Common myeloid progenitor, CD34-positive (primary cell): Measurements from ENCODE around the gene ZNF385B.

Experiments
- CTCF ChIA-PET: fragments of 350-600 bp; sonication (Branson Sonifier 250); formaldehyde crosslinking; loops from one replicate; lab custom pipeline; 2021; ENCODE audit warnings: antibody characterized with exemption; lab: Charles Lee
- POLR2A ChIA-PET: fragments of 350-600 bp; sonication (Branson Sonifier 250); formaldehyde crosslinking; loops from one replicate; lab custom pipeline; 2021; ENCODE audit warnings: antibody characterized with exemption; lab: Charles Lee
- DNase-seq, 3 donors: peaks; one replicate each; pipeline versions ENCODE4 v3.0.0 to v3.0.0-alpha.2; 2013
- H3K27ac ChIP-seq, 2 experiments: 1 replicate in 1 of 2; 2 replicates in 1 of 2; pipeline ENCODE4 v1.7.0; 2013; ENCODE audit warnings: inconsistent platforms in 2 of 2, low read length in 2 of 2, mild to moderate bottlenecking in 2 of 2, low read depth in 1 of 2, moderate library complexity in 1 of 2; ENCODE audit not compliant: severe bottlenecking in 2 of 2, insufficient read depth in 1 of 2, poor library complexity in 1 of 2
- H3K27me3 ChIP-seq, 5 experiments: replicated peaks in 2 of 5; 1 replicate in 3 of 5; 2 replicates in 2 of 5; pipeline versions ENCODE4 v1.6.1 to v1.7.0; 2013; ENCODE audit warnings: low read length in 4 of 5, mild to moderate bottlenecking in 2 of 5, moderate library complexity in 2 of 5, inconsistent platforms in 1 of 5; ENCODE audit not compliant: insufficient read depth in 5 of 5, control insufficient read depth in 4 of 5
- H3K36me3 ChIP-seq, 4 experiments: 1 replicate in 2 of 4; 2 replicates in 2 of 4; pipeline versions ENCODE4 v1.6.1 to v1.7.0; 2013; ENCODE audit warnings: low read length in 3 of 4, control low read depth in 1 of 4, mild to moderate bottlenecking in 1 of 4; ENCODE audit not compliant: control insufficient read depth in 4 of 4, insufficient read depth in 4 of 4
- H3K4me1 ChIP-seq, 4 experiments: 1 replicate in 3 of 4; 2 replicates in 1 of 4; pipeline versions ENCODE4 v1.6.1 to v1.7.1; 2013; ENCODE audit warnings: low read length in 3 of 4, mild to moderate bottlenecking in 3 of 4, control low read depth in 1 of 4, inconsistent platforms in 1 of 4, moderate library complexity in 1 of 4; ENCODE audit not compliant: control insufficient read depth in 4 of 4, insufficient read depth in 4 of 4; ENCODE audit errors: control extremely low read depth in 1 of 4
- H3K4me3 ChIP-seq, 7 experiments: 1 replicate in 4 of 7; 2 replicates in 3 of 7; pipeline versions ENCODE4 v1.5.1 to v1.7.0; 2013; ENCODE audit warnings: mild to moderate bottlenecking in 7 of 7, low read length in 6 of 7, moderate library complexity in 6 of 7, inconsistent platforms in 2 of 7, low read depth in 2 of 7, control low read depth in 1 of 7; ENCODE audit not compliant: insufficient read depth in 4 of 7, control insufficient read depth in 1 of 7; ENCODE audit errors: extremely low read depth in 1 of 7
- H3K9me3 ChIP-seq, 5 experiments: 1 replicate in 4 of 5; 2 replicates in 1 of 5; pipeline versions ENCODE4 v1.6.1 to v1.7.1; 2013; ENCODE audit warnings: low read length in 4 of 5, mild to moderate bottlenecking in 2 of 5, inconsistent platforms in 1 of 5, low read depth in 1 of 5, moderate library complexity in 1 of 5; ENCODE audit not compliant: control insufficient read depth in 4 of 5, insufficient read depth in 2 of 5; ENCODE audit errors: control extremely low read depth in 1 of 5
- WGBS: methylation state at CpG from one replicate; pipeline ENCODE4 v1.1.5; 2013; ENCODE audit not compliant: insufficient coverage; 5-methylcytosine and 5-hydroxymethylcytosine counted together

Gene ZNF385B

GRCh38 chr2:179691235-179691634 is 170.2 kb downstream of the ZNF385B start:
- CTCF ChIA-PET = no interaction called here
- WGBS = no CpG with 5 or more reads among the region's 3 CpGs
- Histone ChIP-seq H3K36me3 (no peaks in the 10 kb centered on the region), H3K27me3 (no peaks in the 10 kb centered on the region), H3K4me1 (no peaks in the 10 kb centered on the region), H3K27ac (no peak overlapping the region), H3K4me3 (no peak overlapping the region), H3K9me3 (no peaks in the 10 kb centered on the region)
- POLR2A ChIA-PET = no interaction called here
- no peak for DNase-seq

DNA sequence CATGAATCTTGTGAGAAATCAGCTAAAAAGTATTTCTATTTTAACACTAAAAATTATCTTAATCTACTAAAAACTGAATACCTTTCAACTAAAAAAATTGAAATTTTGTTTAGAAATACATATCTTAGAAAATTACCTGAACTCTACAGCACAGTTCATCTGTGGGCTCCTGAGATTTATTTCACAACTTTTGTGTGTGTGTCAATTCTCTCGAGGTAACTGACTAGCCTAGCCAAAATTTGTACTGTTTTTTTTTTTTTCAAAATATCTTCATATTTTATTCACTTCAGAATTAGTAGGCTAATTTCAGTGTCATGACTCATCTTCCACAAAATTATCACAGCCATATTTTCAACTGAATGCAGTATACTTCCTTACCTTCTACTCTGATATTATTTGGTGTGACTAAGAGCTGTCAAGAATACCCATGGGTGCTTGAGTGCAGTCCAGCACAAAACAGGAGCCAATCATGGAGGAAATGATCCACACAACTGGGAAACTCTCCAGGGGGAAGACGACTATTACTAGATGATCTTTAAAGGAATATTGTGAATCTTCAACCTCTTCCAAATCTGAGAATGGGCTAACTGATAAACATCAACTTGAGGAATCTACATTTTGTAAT is 174.6 kb downstream of the ZNF385B start:
- DNase-seq = no peak
- CTCF ChIA-PET = no interaction called here

GRCh38 chr2:179686069-179686468 is 175.3 kb downstream of the ZNF385B start:
- H3K4me1 ChIP-seq = no peaks in the 10 kb centered on the region
- no peak overlapping the region for H3K4me3 ChIP-seq
- no peaks in the 10 kb centered on the region for H3K27me3 ChIP-seq
- no peak overlapping the region for H3K27ac ChIP-seq
- no peak for DNase-seq
- H3K36me3 ChIP-seq = no peaks in the 10 kb centered on the region
- WGBS = 100% methylated on average over 1 of the region's 2 CpGs
- H3K9me3 ChIP-seq = no peaks in the 10 kb centered on the region
- ChIA-PET POLR2A (no interaction called here), CTCF (no interaction called here)

More for the DNA sequence above, 174.6 kb downstream of the ZNF385B start:
- Histone ChIP-seq H3K4me3 (no peak overlapping the region), H3K9me3 (no peaks in the 10 kb centered on the region), H3K27me3 (no peaks in the 10 kb centered on the region), H3K36me3 (no peaks in the 10 kb centered on the region), H3K4me1 (no peaks in the 10 kb centered on the region), H3K27ac (no peak overlapping the region)
- POLR2A ChIA-PET = no interaction called here
- WGBS = 86% methylated on average over 2 of the region's 2 CpGs

GRCh38 chr2:179685146-179685545 is 176.3 kb downstream of the ZNF385B start:
- DNase-seq = no peak
- CTCF ChIA-PET = no interaction called here
- H3K4me3 ChIP-seq = no peak overlapping the region
- H3K27me3 ChIP-seq = no peaks in the 10 kb centered on the region
- no peaks in the 10 kb centered on the region for H3K36me3 ChIP-seq
- no peak overlapping the region for H3K27ac ChIP-seq
- no peaks in the 10 kb centered on the region for H3K4me1 ChIP-seq
- POLR2A ChIA-PET = no interaction called here
- no CpG with 5 or more reads among the region's 1 CpG for WGBS
- H3K9me3 ChIP-seq = no peaks in the 10 kb centered on the region

DNA sequence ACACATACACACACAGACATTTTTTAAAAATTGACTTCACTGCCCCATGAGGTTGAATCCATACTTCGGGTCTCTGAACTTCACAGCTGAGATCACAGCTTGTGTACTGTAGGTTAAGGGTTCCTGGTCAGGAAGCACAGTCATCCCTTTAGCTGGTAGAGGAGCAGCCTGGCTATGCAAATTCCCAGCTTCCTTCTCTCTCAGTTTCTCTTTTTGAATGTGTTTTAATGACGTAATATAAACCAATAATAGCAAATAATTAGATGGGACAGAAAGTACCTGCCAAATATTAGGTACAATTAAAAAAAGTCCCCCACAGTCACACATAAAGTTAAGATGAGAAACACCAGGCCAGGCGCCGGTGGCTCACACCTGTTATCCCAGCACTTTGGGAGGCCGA is 178.7 kb downstream of the ZNF385B start:
- Histone ChIP-seq H3K4me3 (no peak overlapping the region), H3K27me3 (no peaks in the 10 kb centered on the region), H3K36me3 (no peaks in the 10 kb centered on the region), H3K9me3 (no peaks in the 10 kb centered on the region), H3K27ac (no peak overlapping the region), H3K4me1 (no peaks in the 10 kb centered on the region)
- DNase-seq = no peak
- ChIA-PET POLR2A (no interaction called here), CTCF (no interaction called here)
- 100% methylated on average over 4 of the region's 5 CpGs for WGBS

DNA sequence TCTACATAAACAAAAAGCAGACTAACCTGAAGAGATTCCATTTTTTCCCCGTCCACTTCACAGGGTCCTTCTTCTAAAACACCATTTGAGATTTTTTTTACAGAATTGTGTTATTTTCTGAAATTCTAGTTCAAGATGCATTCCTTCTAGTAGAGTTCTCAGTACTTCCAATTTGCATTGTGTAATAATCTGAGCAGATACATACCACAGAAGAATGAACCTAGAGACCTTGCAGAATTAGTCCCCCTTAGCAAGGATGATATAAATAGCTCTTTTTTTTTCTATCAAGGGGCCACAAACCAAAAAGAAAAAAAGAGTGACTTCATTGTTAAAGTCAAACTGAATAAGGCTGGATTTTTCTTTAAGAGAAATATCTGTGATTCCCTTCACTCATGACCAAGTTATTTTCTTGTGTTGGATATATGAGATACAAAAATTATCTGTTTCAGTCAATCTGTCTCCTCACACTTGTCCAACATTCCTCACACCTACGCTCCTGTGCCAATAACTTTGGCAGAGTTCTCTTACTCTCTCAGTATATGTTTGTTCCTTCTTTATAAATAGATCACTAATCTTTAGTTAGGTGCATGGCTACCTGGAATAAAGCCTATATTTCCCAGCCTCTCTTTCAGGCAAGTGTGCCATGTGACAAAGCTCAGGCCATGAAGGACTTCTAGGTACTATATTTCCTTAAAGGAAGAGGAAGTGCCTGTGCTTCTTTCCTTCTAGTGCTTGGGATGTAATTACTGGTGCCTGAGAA is 183.5 kb downstream of the ZNF385B start:
- POLR2A ChIA-PET = no interaction called here
- no peaks in the 10 kb centered on the region for H3K9me3 ChIP-seq
- CTCF ChIA-PET = no interaction called here
- no peaks in the 10 kb centered on the region for H3K4me1 ChIP-seq
- no peak overlapping the region for H3K27ac ChIP-seq
- H3K36me3 ChIP-seq = no peaks in the 10 kb centered on the region
- H3K27me3 ChIP-seq = no peaks in the 10 kb centered on the region
- no peak for DNase-seq
- no CpG with 5 or more reads among the region's 2 CpGs for WGBS
- H3K4me3 ChIP-seq = no peak overlapping the region

GRCh38 chr2:179677077-179677688 is 184.2 kb downstream of the ZNF385B start:
- no peaks in the 10 kb centered on the region for H3K9me3 ChIP-seq
- CTCF ChIA-PET = no interaction called here
- H3K36me3 ChIP-seq = no peaks in the 10 kb centered on the region
- no peak overlapping the region for H3K27ac ChIP-seq
- no peak overlapping the region for H3K4me3 ChIP-seq
- no peaks in the 10 kb centered on the region for H3K4me1 ChIP-seq
- no peaks in the 10 kb centered on the region for H3K27me3 ChIP-seq
- 40% methylated on average over 1 of the region's 3 CpGs for WGBS
- DNase-seq = no peak
- POLR2A ChIA-PET = no interaction called here
